ENCODE measurements around the gene DUSP1.

The DUSP1 gene

GRCh38 chr5:172820046-172820767, 49.2 kb upstream of the DUSP1 start:
- ATAC-seq = no peak
- no peak for TF ChIP-seq ARNTL (CRISPR knock-in tag; IDR thresholded peaks at IDR 0.05; ENCODE audit: borderline replicate concordance, low read depth)
- TF ChIP-seq, protein P1, sequence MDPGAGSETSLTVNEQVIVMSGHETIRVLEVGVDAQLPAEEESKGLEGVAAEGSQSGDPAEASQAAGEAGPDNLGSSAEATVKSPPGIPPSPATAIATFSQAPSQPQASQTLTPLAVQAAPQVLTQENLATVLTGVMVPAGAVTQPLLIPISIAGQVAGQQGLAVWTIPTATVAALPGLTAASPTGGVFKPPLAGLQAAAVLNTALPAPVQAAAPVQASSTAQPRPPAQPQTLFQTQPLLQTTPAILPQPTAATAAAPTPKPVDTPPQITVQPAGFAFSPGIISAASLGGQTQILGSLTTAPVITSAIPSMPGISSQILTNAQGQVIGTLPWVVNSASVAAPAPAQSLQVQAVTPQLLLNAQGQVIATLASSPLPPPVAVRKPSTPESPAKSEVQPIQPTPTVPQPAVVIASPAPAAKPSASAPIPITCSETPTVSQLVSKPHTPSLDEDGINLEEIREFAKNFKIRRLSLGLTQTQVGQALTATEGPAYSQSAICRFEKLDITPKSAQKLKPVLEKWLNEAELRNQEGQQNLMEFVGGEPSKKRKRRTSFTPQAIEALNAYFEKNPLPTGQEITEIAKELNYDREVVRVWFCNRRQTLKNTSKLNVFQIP (CRISPR knock-in tag; IDR thresholded peaks at IDR 0.05; ENCODE audit: borderline replicate concordance, low read depth) = no peak
- TF ChIP-seq ZC3H10 (CRISPR knock-in tag; IDR thresholded peaks at IDR 0.05) = no peak
- TF ChIP-seq OSR1 (CRISPR knock-in tag; IDR thresholded peaks at IDR 0.05) = no peak
- TF ChIP-seq SNAI2 (CRISPR knock-in tag; IDR thresholded peaks at IDR 0.05) = no peak
- TF ChIP-seq ISL1 (CRISPR knock-in tag; IDR thresholded peaks at IDR 0.05) = no peak
- no peak for TF ChIP-seq TOX (CRISPR knock-in tag; IDR thresholded peaks at IDR 0.05; ENCODE audit: borderline replicate concordance)
- TF ChIP-seq, protein P2, sequence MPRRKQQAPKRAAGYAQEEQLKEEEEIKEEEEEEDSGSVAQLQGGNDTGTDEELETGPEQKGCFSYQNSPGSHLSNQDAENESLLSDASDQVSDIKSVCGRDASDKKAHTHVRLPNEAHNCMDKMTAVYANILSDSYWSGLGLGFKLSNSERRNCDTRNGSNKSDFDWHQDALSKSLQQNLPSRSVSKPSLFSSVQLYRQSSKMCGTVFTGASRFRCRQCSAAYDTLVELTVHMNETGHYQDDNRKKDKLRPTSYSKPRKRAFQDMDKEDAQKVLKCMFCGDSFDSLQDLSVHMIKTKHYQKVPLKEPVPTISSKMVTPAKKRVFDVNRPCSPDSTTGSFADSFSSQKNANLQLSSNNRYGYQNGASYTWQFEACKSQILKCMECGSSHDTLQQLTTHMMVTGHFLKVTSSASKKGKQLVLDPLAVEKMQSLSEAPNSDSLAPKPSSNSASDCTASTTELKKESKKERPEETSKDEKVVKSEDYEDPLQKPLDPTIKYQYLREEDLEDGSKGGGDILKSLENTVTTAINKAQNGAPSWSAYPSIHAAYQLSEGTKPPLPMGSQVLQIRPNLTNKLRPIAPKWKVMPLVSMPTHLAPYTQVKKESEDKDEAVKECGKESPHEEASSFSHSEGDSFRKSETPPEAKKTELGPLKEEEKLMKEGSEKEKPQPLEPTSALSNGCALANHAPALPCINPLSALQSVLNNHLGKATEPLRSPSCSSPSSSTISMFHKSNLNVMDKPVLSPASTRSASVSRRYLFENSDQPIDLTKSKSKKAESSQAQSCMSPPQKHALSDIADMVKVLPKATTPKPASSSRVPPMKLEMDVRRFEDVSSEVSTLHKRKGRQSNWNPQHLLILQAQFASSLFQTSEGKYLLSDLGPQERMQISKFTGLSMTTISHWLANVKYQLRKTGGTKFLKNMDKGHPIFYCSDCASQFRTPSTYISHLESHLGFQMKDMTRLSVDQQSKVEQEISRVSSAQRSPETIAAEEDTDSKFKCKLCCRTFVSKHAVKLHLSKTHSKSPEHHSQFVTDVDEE (CRISPR knock-in tag; IDR thresholded peaks at IDR 0.05) = no peak
- TF ChIP-seq ZNF8 (CRISPR knock-in tag; IDR thresholded peaks at IDR 0.05) = no peak

- TF ChIP-seq OSR1 (CRISPR knock-in tag; IDR thresholded peaks at IDR 0.05) = no peak
- ATAC-seq = no peak
Measured at GRCh38 chr5:172819569-172819968, 48.6 kb upstream of the DUSP1 start.

- TF ChIP-seq ZFP3 (CRISPR knock-in tag; IDR thresholded peaks at IDR 0.05) = no peak
- no peak for TF ChIP-seq ZC3H10 (CRISPR knock-in tag; IDR thresholded peaks at IDR 0.05)
- no peak for TF ChIP-seq CREB5 (CRISPR knock-in tag; IDR thresholded peaks at IDR 0.05; ENCODE audit: low read depth)
- no peak for TF ChIP-seq ZNF70 (CRISPR knock-in tag; IDR thresholded peaks at IDR 0.05)
- no peak for TF ChIP-seq TOX (CRISPR knock-in tag; IDR thresholded peaks at IDR 0.05; ENCODE audit: borderline replicate concordance)
- TF ChIP-seq ZFP30 (CRISPR knock-in tag; IDR thresholded peaks at IDR 0.05) = no peak
- TF ChIP-seq ZNF565 (CRISPR knock-in tag; conservative IDR thresholded peaks at IDR 0.05; ENCODE audit: low read depth) = no peak
- no peak for TF ChIP-seq GLIS3 (CRISPR knock-in tag; IDR thresholded peaks at IDR 0.05)
- TF ChIP-seq PPARA (CRISPR knock-in tag; IDR thresholded peaks at IDR 0.05; ENCODE audit: borderline replicate concordance) = no peak
- no peak for TF ChIP-seq ZNF8 (CRISPR knock-in tag; IDR thresholded peaks at IDR 0.05)
- no peak for TF ChIP-seq ARNTL (CRISPR knock-in tag; IDR thresholded peaks at IDR 0.05; ENCODE audit: borderline replicate concordance, low read depth)
- TF ChIP-seq OSR1 (CRISPR knock-in tag; IDR thresholded peaks at IDR 0.05) = no peak
- no peak for TF ChIP-seq BACH2 (CRISPR knock-in tag; IDR thresholded peaks at IDR 0.05; ENCODE audit: borderline replicate concordance)
- TF ChIP-seq, protein P3, sequence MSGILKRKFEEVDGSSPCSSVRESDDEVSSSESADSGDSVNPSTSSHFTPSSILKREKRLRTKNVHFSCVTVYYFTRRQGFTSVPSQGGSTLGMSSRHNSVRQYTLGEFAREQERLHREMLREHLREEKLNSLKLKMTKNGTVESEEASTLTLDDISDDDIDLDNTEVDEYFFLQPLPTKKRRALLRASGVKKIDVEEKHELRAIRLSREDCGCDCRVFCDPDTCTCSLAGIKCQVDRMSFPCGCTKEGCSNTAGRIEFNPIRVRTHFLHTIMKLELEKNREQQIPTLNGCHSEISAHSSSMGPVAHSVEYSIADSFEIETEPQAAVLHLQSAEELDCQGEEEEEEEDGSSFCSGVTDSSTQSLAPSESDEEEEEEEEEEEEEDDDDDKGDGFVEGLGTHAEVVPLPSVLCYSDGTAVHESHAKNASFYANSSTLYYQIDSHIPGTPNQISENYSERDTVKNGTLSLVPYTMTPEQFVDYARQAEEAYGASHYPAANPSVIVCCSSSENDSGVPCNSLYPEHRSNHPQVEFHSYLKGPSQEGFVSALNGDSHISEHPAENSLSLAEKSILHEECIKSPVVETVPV (CRISPR knock-in tag; IDR thresholded peaks at IDR 0.05) = no peak
- no peak for TF ChIP-seq CSDC2 (CRISPR knock-in tag; IDR thresholded peaks at IDR 0.05)
- no peak for TF ChIP-seq ESRRG (CRISPR knock-in tag; IDR thresholded peaks at IDR 0.05)
- no peak for ATAC-seq
Measured at GRCh38 chr5:172818081-172818480, 47.1 kb upstream of the DUSP1 start.

DNA sequence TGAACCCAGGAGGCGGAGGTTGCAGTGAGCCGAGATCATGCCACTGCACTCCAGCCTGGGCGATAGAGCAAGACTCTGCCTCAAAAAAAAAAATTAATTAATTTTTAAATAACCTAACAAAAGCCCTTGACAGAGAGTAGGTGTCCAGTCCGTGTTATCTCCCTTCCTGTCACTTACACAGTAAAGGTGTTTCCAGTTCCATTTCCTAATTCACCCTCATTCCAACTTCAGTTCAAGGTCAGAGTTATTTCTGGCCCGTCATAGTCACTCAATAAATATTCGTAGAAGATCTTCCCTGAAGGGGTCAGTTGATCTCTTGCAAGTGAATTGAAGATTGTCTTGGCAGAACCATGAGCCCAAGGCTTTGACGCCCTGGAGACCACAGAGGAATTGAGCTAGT, 46.7 kb upstream of the DUSP1 start:
- no peak for TF ChIP-seq ARNTL (CRISPR knock-in tag; IDR thresholded peaks at IDR 0.05; ENCODE audit: borderline replicate concordance, low read depth)
- no peak for TF ChIP-seq OSR1 (CRISPR knock-in tag; IDR thresholded peaks at IDR 0.05)
- TF ChIP-seq ZC3H10 (CRISPR knock-in tag; IDR thresholded peaks at IDR 0.05) = no peak
- no peak for TF ChIP-seq ISL1 (CRISPR knock-in tag; IDR thresholded peaks at IDR 0.05)
- TF ChIP-seq, protein P4, sequence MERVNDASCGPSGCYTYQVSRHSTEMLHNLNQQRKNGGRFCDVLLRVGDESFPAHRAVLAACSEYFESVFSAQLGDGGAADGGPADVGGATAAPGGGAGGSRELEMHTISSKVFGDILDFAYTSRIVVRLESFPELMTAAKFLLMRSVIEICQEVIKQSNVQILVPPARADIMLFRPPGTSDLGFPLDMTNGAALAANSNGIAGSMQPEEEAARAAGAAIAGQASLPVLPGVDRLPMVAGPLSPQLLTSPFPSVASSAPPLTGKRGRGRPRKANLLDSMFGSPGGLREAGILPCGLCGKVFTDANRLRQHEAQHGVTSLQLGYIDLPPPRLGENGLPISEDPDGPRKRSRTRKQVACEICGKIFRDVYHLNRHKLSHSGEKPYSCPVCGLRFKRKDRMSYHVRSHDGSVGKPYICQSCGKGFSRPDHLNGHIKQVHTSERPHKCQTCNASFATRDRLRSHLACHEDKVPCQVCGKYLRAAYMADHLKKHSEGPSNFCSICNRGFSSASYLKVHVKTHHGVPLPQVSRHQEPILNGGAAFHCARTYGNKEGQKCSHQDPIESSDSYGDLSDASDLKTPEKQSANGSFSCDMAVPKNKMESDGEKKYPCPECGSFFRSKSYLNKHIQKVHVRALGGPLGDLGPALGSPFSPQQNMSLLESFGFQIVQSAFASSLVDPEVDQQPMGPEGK (CRISPR knock-in tag; IDR thresholded peaks at IDR 0.05; ENCODE audit: borderline replicate concordance) = no peak
- no peak for ATAC-seq

Data from SK-N-SH treated with all-trans-retinoic acid at 6 μM for 48 hours (cell line).